B cell (primary cell): ENCODE results near the gene AMMECR1L. TPM values are rescaled to one million over a fixed set of nuclear protein-coding genes. Genes with fewer than 3 reads are reported as not detected.

ENCODE experiments used
- ATAC-seq: fragments of 200-7000 bp; cut with Tn5 transposase; one replicate; pipeline ENCODE4 v1.10.0; 2021; ENCODE audit warnings: low read depth, mild to moderate bottlenecking, moderate number of reproducible peaks, moderate library complexity
- CTCF ChIA-PET: fragments of 350-600 bp; sonication (Branson Sonifier 250); formaldehyde crosslinking; loops from one replicate; lab custom pipeline; 2021; ENCODE audit warnings: antibody characterized with exemption, inconsistent platforms; lab: Charles Lee
- POLR2A ChIA-PET: fragments of 350-600 bp; sonication (Branson Sonifier 250); formaldehyde crosslinking; loops from one replicate; lab custom pipeline; 2021; ENCODE audit warnings: antibody characterized with exemption; lab: Charles Lee
- DNase-seq: peaks from one replicate; pipeline ENCODE4 v3.0.0; 2013
- H2AFZ ChIP-seq: 2 replicates; pipeline ENCODE4 v1.6.1; 2012; ENCODE audit warnings: mild to moderate bottlenecking, low read depth, low read length; ENCODE audit not compliant: insufficient read depth, poor library complexity, severe bottlenecking
- H3K27ac ChIP-seq, 2 donors: 1 replicate in 1 of 2; 2 replicates in 1 of 2; pipeline ENCODE4 v1.5.1; 2012 to 2013; ENCODE audit warnings: low read length in 2 of 2, mild to moderate bottlenecking in 2 of 2, moderate library complexity in 1 of 2
- H3K27me3 ChIP-seq, 4 experiments: fragments of 200-600 bp in 1 of 4; sonication (generic) in 1 of 4; replicated peaks in 1 of 4; 1 replicate in 2 of 4; 2 replicates in 2 of 4; pipeline versions ENCODE4 v1.6.1 to v1.7.0; 2013 to 2016; ENCODE audit warnings: low read length in 3 of 4, mild to moderate bottlenecking in 2 of 4, mixed read lengths in 1 of 4, moderate library complexity in 1 of 4; ENCODE audit not compliant: insufficient read depth in 4 of 4, control insufficient read depth in 3 of 4; ENCODE audit errors: control extremely low read depth in 1 of 4
- H3K36me3 ChIP-seq, 2 experiments: replicated peaks in 1 of 2; 1 replicate in 1 of 2; 2 replicates in 1 of 2; pipeline versions ENCODE4 v1.6.1 to v1.7.1; 2013; ENCODE audit warnings: low read length in 1 of 2; ENCODE audit not compliant: insufficient read depth in 2 of 2, control insufficient read depth in 1 of 2; ENCODE audit errors: control extremely low read depth in 1 of 2, extremely low read depth in 1 of 2
- H3K4me1 ChIP-seq, 2 donors: fragments of 200-600 bp in 1 of 2; sonication (generic) in 1 of 2; 1 replicate in 1 of 2; 2 replicates in 1 of 2; pipeline versions ENCODE4 v1.5.1 to v1.6.1; 2013 to 2017; ENCODE audit warnings: low read length in 2 of 2; ENCODE audit not compliant: control insufficient read depth in 2 of 2, insufficient read depth in 2 of 2
- H3K4me2 ChIP-seq: replicated peaks from 2 replicates; pipeline ENCODE3; 2012; ENCODE audit warnings: mild to moderate bottlenecking, low read depth, low read length; ENCODE audit not compliant: poor library complexity, severe bottlenecking
- H3K4me3 ChIP-seq, 5 experiments: fragments of 200-600 bp in 1 of 5; sonication (generic) in 1 of 5; 1 replicate in 3 of 5; 2 replicates in 2 of 5; pipeline versions ENCODE4 v1.5.1 to v1.7.0; 2011 to 2016; ENCODE audit warnings: low read length in 4 of 5, mild to moderate bottlenecking in 4 of 5, low read depth in 2 of 5, control low read depth in 1 of 5, moderate library complexity in 1 of 5; ENCODE audit not compliant: insufficient read depth in 1 of 5; ENCODE audit errors: control extremely low read depth in 1 of 5, extremely low read depth in 1 of 5
- H3K79me2 ChIP-seq: fragments of 200-600 bp; sonication (generic); one replicate; pipeline ENCODE4 v1.6.0; 2016; ENCODE audit warnings: low read length; ENCODE audit not compliant: control insufficient read depth, insufficient read depth
- H3K9ac ChIP-seq: fragments of 200-600 bp; sonication (generic); 2 replicates; pipeline ENCODE4 v1.6.1; 2017; ENCODE audit warnings: mild to moderate bottlenecking, low read length, moderate library complexity
- H3K9me3 ChIP-seq, 3 donors: one replicate each; pipeline versions ENCODE4 v1.6.1 to v1.7.1; 2013; ENCODE audit warnings: low read length in 2 of 3; ENCODE audit not compliant: control insufficient read depth in 2 of 3, insufficient read depth in 1 of 3; ENCODE audit errors: control extremely low read depth in 1 of 3
- H4K20me1 ChIP-seq: 2 replicates; pipeline ENCODE4 v1.6.0; 2012; ENCODE audit warnings: mild to moderate bottlenecking, low read length; ENCODE audit not compliant: insufficient read depth, control insufficient read depth, poor library complexity, severe bottlenecking
- H3K27ac Mint-ChIP-seq: one replicate; pipeline ENCODE4 v1.8.0; 2021; ENCODE audit warnings: mixed read lengths
- H3K27me3 Mint-ChIP-seq: one replicate; pipeline ENCODE4 v1.8.0; 2021; ENCODE audit warnings: mixed read lengths
- H3K4me1 Mint-ChIP-seq: one replicate; pipeline ENCODE4 v1.8.0; 2021; ENCODE audit warnings: mixed read lengths
- H3K4me3 Mint-ChIP-seq: one replicate; pipeline ENCODE4 v1.8.0; 2021; ENCODE audit warnings: mixed read lengths
- H3K9me3 Mint-ChIP-seq: one replicate; pipeline ENCODE4 v1.8.0; 2022; ENCODE audit warnings: mixed read lengths; ENCODE audit not compliant: insufficient read depth
- EZH2 ChIP-seq: IDR thresholded peaks from 2 replicates; pipeline ENCODE4 v1.6.1; 2012; ENCODE audit warnings: borderline replicate concordance, low read depth, mild to moderate bottlenecking, moderate library complexity, low read length; ENCODE audit not compliant: insufficient read depth, poor library complexity, severe bottlenecking
- WGBS: methylation state at CpG from one replicate; pipeline ENCODE4 v1.1.5; 2013; ENCODE audit warnings: missing lambda C conversion rate; ENCODE audit not compliant: insufficient coverage; 5-methylcytosine and 5-hydroxymethylcytosine counted together
- intact Hi-C: fragments of 100-400 bp; cut with micrococcal nuclease; formaldehyde crosslinking; loops from one replicate; pipeline ENCODE4 v1.10.0; 2022
- polyA plus RNA-seq: library from polyadenylated mRNA; depleted of rRNA; stranded (reverse); fragments of >200 nt; gene quantifications from 2 replicates; pipeline ENCODE4 v1.2.3, GENCODE V29; 2012
- total RNA-seq, 2 donors: library from RNA; stranded (reverse); fragments of 120-200 nt in 1 of 2; gene quantifications; 1 replicate in 1 of 2; 2 replicates in 1 of 2; pipeline versions ENCODE4 v1.2.3 to v1.2.4, GENCODE V29; 2013 to 2022
- TF ChIP-seq, protein P1 (sequence below): fragments of 200-600 bp; IDR thresholded peaks from one replicate; pipeline ENCODE4 v1.8.0; 2022; ENCODE audit warnings: antibody characterized with exemption, mild to moderate bottlenecking

Gene AMMECR1L
- total and polyA plus RNA-seq, 2 donors (not counting 1 experiment from before 2014, with no cell fraction given): 8.3 to 15.2 TPM

DNA sequence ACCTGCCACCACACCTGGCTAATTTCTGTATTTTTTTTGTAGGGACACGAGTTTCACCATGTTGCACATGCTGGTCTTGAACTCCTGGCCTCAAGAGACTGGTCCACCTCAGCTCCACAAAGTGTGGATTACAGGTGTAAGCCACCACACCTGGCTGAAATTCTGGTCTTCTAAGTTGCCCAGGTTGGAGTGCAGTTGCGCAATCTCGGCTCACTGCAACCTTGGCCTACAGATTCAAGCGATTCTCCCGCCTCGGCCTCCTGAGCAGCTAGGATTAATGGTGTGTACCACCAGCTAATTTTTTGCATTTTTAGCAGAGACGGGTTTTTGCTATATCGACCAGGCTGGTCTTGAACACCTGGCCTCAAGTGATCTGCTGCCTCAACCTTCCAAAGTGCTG is 33.4 kb downstream of the AMMECR1L start:
- Histone ChIP-seq H3K9ac (no peak overlapping the region), H3K4me1 (peaks cover 13 to 19% of the 10 kb centered on the region in 2 donors), H4K20me1 (peaks cover 66% of the 10 kb centered on the region), H3K4me3 (no peak overlapping the region), H3K4me2 (no peak overlapping the region), H3K27me3 (no peaks in the 10 kb centered on the region), H3K36me3 (peaks cover 13 to 35% of the 10 kb centered on the region in 2 experiments), H2AFZ (no peak overlapping the region), H3K9me3 (no peaks in the 10 kb centered on the region), H3K79me2 (peaks cover 71% of the 10 kb centered on the region), H3K27ac (no peak overlapping the region)
- POLR2A ChIA-PET: no interaction called here
- Mint-ChIP-seq H3K4me1 (peaks cover 33% of the 10 kb centered on the region), H3K9me3 (no peaks in the 10 kb centered on the region), H3K27me3 (no peaks in the 10 kb centered on the region), H3K27ac (no peak overlapping the region), H3K4me3 (no peak overlapping the region)
- 94% methylated on average over 8 of the region's 8 CpGs for WGBS
- intact Hi-C loops: no loop called here
- no peak for TF ChIP-seq EZH2
- TF ChIP-seq, protein P1, sequence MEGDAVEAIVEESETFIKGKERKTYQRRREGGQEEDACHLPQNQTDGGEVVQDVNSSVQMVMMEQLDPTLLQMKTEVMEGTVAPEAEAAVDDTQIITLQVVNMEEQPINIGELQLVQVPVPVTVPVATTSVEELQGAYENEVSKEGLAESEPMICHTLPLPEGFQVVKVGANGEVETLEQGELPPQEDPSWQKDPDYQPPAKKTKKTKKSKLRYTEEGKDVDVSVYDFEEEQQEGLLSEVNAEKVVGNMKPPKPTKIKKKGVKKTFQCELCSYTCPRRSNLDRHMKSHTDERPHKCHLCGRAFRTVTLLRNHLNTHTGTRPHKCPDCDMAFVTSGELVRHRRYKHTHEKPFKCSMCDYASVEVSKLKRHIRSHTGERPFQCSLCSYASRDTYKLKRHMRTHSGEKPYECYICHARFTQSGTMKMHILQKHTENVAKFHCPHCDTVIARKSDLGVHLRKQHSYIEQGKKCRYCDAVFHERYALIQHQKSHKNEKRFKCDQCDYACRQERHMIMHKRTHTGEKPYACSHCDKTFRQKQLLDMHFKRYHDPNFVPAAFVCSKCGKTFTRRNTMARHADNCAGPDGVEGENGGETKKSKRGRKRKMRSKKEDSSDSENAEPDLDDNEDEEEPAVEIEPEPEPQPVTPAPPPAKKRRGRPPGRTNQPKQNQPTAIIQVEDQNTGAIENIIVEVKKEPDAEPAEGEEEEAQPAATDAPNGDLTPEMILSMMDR: no peak
- DNase-seq (no peak), ATAC-seq (no peak)
- CTCF ChIA-PET: no interaction called here

DNA sequence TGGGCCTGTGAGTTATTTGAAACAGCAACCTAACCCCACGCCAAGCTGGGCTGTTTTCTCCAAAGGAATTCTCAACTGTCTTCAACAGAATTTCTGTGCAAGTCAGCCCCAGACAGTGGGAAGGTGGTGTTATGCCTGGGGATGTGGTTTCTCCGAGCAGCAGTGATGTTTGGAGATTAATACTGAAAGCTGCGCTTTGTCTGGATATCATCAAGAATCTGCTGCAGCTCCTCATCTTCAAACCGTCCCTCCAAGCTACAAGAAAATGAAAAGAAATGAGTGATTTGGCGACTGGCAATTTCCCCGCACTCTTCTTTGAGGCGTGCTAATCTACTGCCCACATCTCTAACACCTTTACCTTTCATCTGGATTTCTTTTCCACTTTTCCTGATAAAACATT is 37.8 kb downstream of the AMMECR1L start:
- CTCF ChIA-PET: no interaction called here
- Histone ChIP-seq H3K4me2 (no peak overlapping the region), H3K79me2 (peaks cover 27% of the 10 kb centered on the region), H3K27me3 (no peaks in the 10 kb centered on the region), H3K4me1 (no peaks in the 10 kb centered on the region), H3K36me3 (peaks cover 19 to 54% of the 10 kb centered on the region in 2 experiments), H3K4me3 (no peak overlapping the region), H3K9me3 (no peaks in the 10 kb centered on the region), H4K20me1 (peaks cover 28% of the 10 kb centered on the region), H3K27ac (no peak overlapping the region), H2AFZ (no peak overlapping the region), H3K9ac (no peak overlapping the region)
- peaks cover 2% of the 10 kb centered on the region for H3K4me1 Mint-ChIP-seq
- H3K27me3 Mint-ChIP-seq: no peaks in the 10 kb centered on the region
- H3K9me3 Mint-ChIP-seq: no peaks in the 10 kb centered on the region
- no peak for DNase-seq
- POLR2A ChIA-PET: interaction anchor here (0.7 kb wide), 1 partner anchor 65 kb away, joined by 3 read pairs; no protein-coding TSS in a partner anchor
- intact Hi-C loops: no loop called here
- H3K4me3 Mint-ChIP-seq: no peak overlapping the region
- WGBS: 83% methylated on average over 1 of the region's 7 CpGs
- no peak overlapping the region for H3K27ac Mint-ChIP-seq
- TF ChIP-seq EZH2: no peak
- TF ChIP-seq, protein P1: no peak
- no peak for ATAC-seq
